Cardiac septum (tissue), 1 donor: ENCODE data around the gene OCIAD2. TPM values are rescaled to one million over a fixed set of nuclear protein-coding genes. Genes with fewer than 3 reads are reported as not detected.
"Not testable (repeated sequence)": the region's sequence is repeated elsewhere in the genome, so short reads cannot be mapped to it uniquely, and the experiment has no call there.

Experiments
- DNase-seq: peaks from one replicate; pipeline ENCODE4 v3.0.0-alpha.2; 2020; ENCODE audit warnings: low spot score
- intact Hi-C: fragments of 100-400 bp; cut with DNase I; formaldehyde crosslinking; loops from one replicate; pipeline ENCODE4 v1.14.0; 2022
- long read RNA-seq: library from polyadenylated mRNA; unstranded; transcript quantifications from one replicate; pipeline ENCODE4 v2.0.0, GENCODE V29; 2021
- total RNA-seq: library from RNA; stranded (reverse); fragmentation: NEBNext Ultra II Directional; extraction: Animal tissue kit (Norgen Biotek cat#: 25700); gene quantifications from one replicate; pipeline ENCODE4 v1.2.1, GENCODE V29; 2021
- donor health status: DM: no; HTN: no; CAD: no.

The OCIAD2 gene
- 8.9 TPM for total RNA-seq
- long read RNA-seq, transcript OCIAD2-205 (7 exons, 1,163 nt): major isoform, 9 of 12 reads
- long read RNA-seq, partial matches to known transcripts: 0 of 12 reads
- long read RNA-seq, other reads (novel, unspliced or antisense): 1 of 12 reads

- peak; percentile 85 for DNase-seq
- intact Hi-C loops: no loop called here
Observed at GRCh38 chr4:48906206-48907173, at the start of gene OCIAD2. Gene OCIAD2 (minus strand): TSS chr4:48906774. CDS start chr4:48904549, 2,225 bp downstream.

GRCh38 chr4:48954314-48954713 is 47.7 kb upstream of the OCIAD2 start:
- intact Hi-C loops: no loop called here
- DNase-seq: no peak

- intact Hi-C loops: no loop called here
- DNase-seq: no peak
Observed at GRCh38 chr4:48949518-48950219, 43.1 kb upstream of the OCIAD2 start.

- DNase-seq: no peak
- intact Hi-C loops: no loop called here
Observed at GRCh38 chr4:48949086-48949485, 42.5 kb upstream of the OCIAD2 start.

- no peak for DNase-seq
- intact Hi-C loops: no loop called here
Observed at GRCh38 chr4:48947731-48948130, 41.2 kb upstream of the OCIAD2 start.

- no peak for DNase-seq
- intact Hi-C loops: no loop called here
Observed at GRCh38 chr4:48945981-48946380, 39.4 kb upstream of the OCIAD2 start.

- no peak for DNase-seq
- intact Hi-C loops: no loop called here
Observed at GRCh38 chr4:48944756-48945241, 38.2 kb upstream of the OCIAD2 start.

GRCh38 chr4:48944252-48944651 is 37.7 kb upstream of the OCIAD2 start:
- no peak for DNase-seq
- intact Hi-C loops: no loop called here

- no peak for DNase-seq
- intact Hi-C loops: no loop called here
Observed at GRCh38 chr4:48943387-48943786, 36.8 kb upstream of the OCIAD2 start.

- intact Hi-C loops: no loop called here
- DNase-seq: no peak
Observed at GRCh38 chr4:48939785-48940184, 33.2 kb upstream of the OCIAD2 start.

- intact Hi-C loops: no loop called here
- no peak for DNase-seq
Observed at GRCh38 chr4:48938831-48939230, 32.3 kb upstream of the OCIAD2 start.

- no peak for DNase-seq
- intact Hi-C loops: no loop called here
Observed at GRCh38 chr4:48937033-48937432, 30.5 kb upstream of the OCIAD2 start.

GRCh38 chr4:48931459-48931858 is 24.9 kb upstream of the OCIAD2 start:
- no peak for DNase-seq
- intact Hi-C loops: no loop called here

GRCh38 chr4:48930654-48931053 is 24.1 kb upstream of the OCIAD2 start:
- intact Hi-C loops: no loop called here

GRCh38 chr4:48924416-48924815 is 17.8 kb upstream of the OCIAD2 start:
- intact Hi-C loops: no loop called here
- DNase-seq: no peak

More at GRCh38 chr4:48930654-48931053, 24.1 kb upstream of the OCIAD2 start:
- DNase-seq: no peak

GRCh38 chr4:48923065-48923464 is 16.5 kb upstream of the OCIAD2 start:
- DNase-seq, intact Hi-C loops: not testable (repeated sequence)

- intact Hi-C loops: no loop called here
Observed at GRCh38 chr4:48914311-48914710, 7.7 kb upstream of the OCIAD2 start.

GRCh38 chr4:48913346-48913745 is 6.8 kb upstream of the OCIAD2 start:
- intact Hi-C loops: no loop called here

More at GRCh38 chr4:48914311-48914710, 7.7 kb upstream of the OCIAD2 start:
- DNase-seq: no peak

GRCh38 chr4:48912349-48912748 is 5.8 kb upstream of the OCIAD2 start:
- intact Hi-C loops: no loop called here
- DNase-seq: no peak

More at GRCh38 chr4:48913346-48913745, 6.8 kb upstream of the OCIAD2 start:
- DNase-seq: no peak

- intact Hi-C loops: no loop called here
- no peak for DNase-seq
Observed at GRCh38 chr4:48910511-48910910, 3.9 kb upstream of the OCIAD2 start.
